ENCODE measurements around the gene EEF2KMT.
"Not testable (repeated sequence)": the region's sequence is repeated elsewhere in the genome, so short reads cannot be mapped to it uniquely, and the experiment has no call there.

EEF2KMT gene

GRCh38 chr16:5093746-5094145 is 3.8 kb downstream of the EEF2KMT start:
- not testable (repeated sequence) for DNase-seq

- not testable (repeated sequence) for DNase-seq
These were observed 4.5 kb downstream of the EEF2KMT start for GRCh38 chr16:5093081-5093480.

GRCh38 chr16:5090592-5090991 is 7.0 kb downstream of the EEF2KMT start:
- not testable (repeated sequence) for DNase-seq

- DNase-seq: not testable (repeated sequence)
These were observed 7.6 kb downstream of the EEF2KMT start for GRCh38 chr16:5089911-5090555.

GRCh38 chr16:5088936-5089335 is 8.7 kb downstream of the EEF2KMT start:
- DNase-seq: not testable (repeated sequence)

GRCh38 chr16:5088086-5088790 is 9.4 kb downstream of the EEF2KMT start:
- DNase-seq: not testable (repeated sequence)

GRCh38 chr16:5085716-5086115 is 11.9 kb downstream of the EEF2KMT start:
- not testable (repeated sequence) for DNase-seq

GRCh38 chr16:5084802-5085201 is 12.8 kb downstream of the EEF2KMT start:
- DNase-seq: peak; percentile 63

GRCh38 chr16:5084099-5084731 is 13.4 kb downstream of the EEF2KMT start:
- DNase-seq: not testable (repeated sequence)

GRCh38 chr16:5083646-5084045 is 13.9 kb downstream of the EEF2KMT start:
- not testable (repeated sequence) for DNase-seq

- DNase-seq: not testable (repeated sequence)
These were observed 16.6 kb downstream of the EEF2KMT start for GRCh38 chr16:5080996-5081395.

GRCh38 chr16:5080461-5080860 is 17.1 kb downstream of the EEF2KMT start:
- not testable (repeated sequence) for DNase-seq

GRCh38 chr16:5078626-5079025 is 19.0 kb downstream of the EEF2KMT start:
- DNase-seq: no peak

GRCh38 chr16:5077304-5077703 is 20.3 kb downstream of the EEF2KMT start:
- DNase-seq: no peak

- DNase-seq: no peak
These were observed 22.0 kb downstream of the EEF2KMT start for GRCh38 chr16:5075637-5076036.

GRCh38 chr16:5073771-5074170 is 23.8 kb downstream of the EEF2KMT start:
- not testable (repeated sequence) for DNase-seq

- DNase-seq: no peak
These were observed 24.3 kb downstream of the EEF2KMT start for GRCh38 chr16:5073279-5073629.

- no peak for DNase-seq
These were observed 25.0 kb downstream of the EEF2KMT start for GRCh38 chr16:5072334-5073278.

- peak; percentile 93 for DNase-seq
These were observed 25.8 kb downstream of the EEF2KMT start, which contains the start of gene ALG1 for GRCh38 chr16:5071681-5072333. Gene ALG1, plus strand, starts transcription at chr16:5071843. Its CDS starts 7 bp downstream, at chr16:5071850.

- DNase-seq: no peak
These were observed 26.3 kb downstream of the EEF2KMT start for GRCh38 chr16:5071341-5071680.

GRCh38 chr16:5070431-5071186 is 27.0 kb downstream of the EEF2KMT start:
- DNase-seq: no peak

- DNase-seq: no peak
These were observed 27.7 kb downstream of the EEF2KMT start for GRCh38 chr16:5069854-5070253.
